H9 (cell line): ENCODE measurements around the gene TRMT1. TPM values are rescaled to one million over a fixed set of nuclear protein-coding genes. Genes with fewer than 3 reads are reported as not detected.

ENCODE experiments used
- DNase-seq: peaks from one replicate; pipeline ENCODE4 v3.0.0-alpha.2; 2017
- H2AFZ ChIP-seq: one replicate; pipeline ENCODE4 v1.6.1; 2013; ENCODE audit warnings: mild to moderate bottlenecking, low read length, control low read depth, moderate library complexity
- H2AK5ac ChIP-seq: 2 replicates; pipeline ENCODE4 v1.6.1; 2013; ENCODE audit warnings: low read length, control low read depth, mixed read lengths; ENCODE audit not compliant: insufficient read length
- H2BK120ac ChIP-seq: one replicate; pipeline ENCODE4 v1.6.1; 2013; ENCODE audit warnings: low read depth, mild to moderate bottlenecking, low read length, control low read depth, inconsistent platforms; ENCODE audit not compliant: poor library complexity, severe bottlenecking
- H2BK12ac ChIP-seq: 2 replicates; pipeline ENCODE4 v1.6.1; 2013; ENCODE audit warnings: low read length, control low read depth, mixed read lengths, low read depth; ENCODE audit not compliant: insufficient read length
- H2BK15ac ChIP-seq: 2 replicates; pipeline ENCODE4 v1.6.1; 2013; ENCODE audit warnings: low read depth, low read length, control low read depth
- H2BK20ac ChIP-seq: one replicate; pipeline ENCODE4 v1.6.1; 2013; ENCODE audit warnings: low read depth, mild to moderate bottlenecking, low read length, control low read depth, inconsistent platforms; ENCODE audit not compliant: poor library complexity, severe bottlenecking
- H2BK5ac ChIP-seq: 2 replicates; pipeline ENCODE4 v1.6.1; 2013; ENCODE audit warnings: low read length, control low read depth, mixed read lengths; ENCODE audit not compliant: insufficient read length
- H3K14ac ChIP-seq: 2 replicates; pipeline ENCODE4 v1.6.1; 2013; ENCODE audit warnings: low read length, control low read depth; ENCODE audit not compliant: insufficient read depth
- H3K18ac ChIP-seq: 2 replicates; pipeline ENCODE4 v1.6.1; 2013; ENCODE audit warnings: low read depth, mild to moderate bottlenecking, mixed read lengths, low read length, control low read depth; ENCODE audit not compliant: insufficient read length
- H3K23ac ChIP-seq: 2 replicates; pipeline ENCODE4 v1.6.1; 2013; ENCODE audit warnings: low read length, control low read depth, mixed read lengths, low read depth; ENCODE audit not compliant: insufficient read length
- H3K23me2 ChIP-seq: 2 replicates; pipeline ENCODE4 v1.6.1; 2013; ENCODE audit warnings: low read depth, mild to moderate bottlenecking, mixed read lengths, low read length, control low read depth; ENCODE audit not compliant: insufficient read length, poor library complexity, severe bottlenecking
- H3K27ac ChIP-seq: 2 replicates; pipeline ENCODE4 v1.5.1; 2013; ENCODE audit warnings: low read length, control low read depth, mixed read lengths, low read depth; ENCODE audit not compliant: insufficient read length
- H3K27me3 ChIP-seq: 2 replicates; pipeline ENCODE4 v1.6.1; 2013; ENCODE audit warnings: low read length, control low read depth, inconsistent platforms; ENCODE audit not compliant: insufficient read depth
- H3K4ac ChIP-seq: 2 replicates; pipeline ENCODE4 v1.6.1; 2013; ENCODE audit warnings: low read depth, mild to moderate bottlenecking, control low read depth, inconsistent platforms, low read length, moderate library complexity
- H3K4me1 ChIP-seq: 2 replicates; pipeline ENCODE4 v1.6.1; 2013; ENCODE audit warnings: low read length, control low read depth, inconsistent platforms; ENCODE audit not compliant: insufficient read depth
- H3K4me2 ChIP-seq: 2 replicates; pipeline ENCODE4 v1.6.1; 2013; ENCODE audit warnings: low read length, control low read depth, mixed read lengths; ENCODE audit not compliant: insufficient read length, insufficient read depth
- H3K56ac ChIP-seq: 2 replicates; pipeline ENCODE4 v1.6.1; 2013; ENCODE audit warnings: low read depth, mild to moderate bottlenecking, mixed read lengths, low read length, control low read depth; ENCODE audit not compliant: insufficient read length
- H3K79me1 ChIP-seq: 2 replicates; pipeline ENCODE4 v1.6.1; 2013; ENCODE audit warnings: low read depth, mild to moderate bottlenecking, moderate library complexity, low read length, control low read depth, inconsistent platforms; ENCODE audit not compliant: insufficient read depth, poor library complexity, severe bottlenecking
- H3K79me2 ChIP-seq: 2 replicates; pipeline ENCODE4 v1.6.1; 2013; ENCODE audit warnings: low read length, control low read depth, inconsistent platforms; ENCODE audit not compliant: insufficient read depth
- H3K9ac ChIP-seq: 2 replicates; pipeline ENCODE4 v1.6.1; 2013; ENCODE audit warnings: low read length, control low read depth, mixed read lengths; ENCODE audit not compliant: insufficient read length; ENCODE audit errors: extremely low read depth
- H3K9me3 ChIP-seq: one replicate; pipeline ENCODE4 v1.6.1; 2013; ENCODE audit warnings: low read depth, low read length, inconsistent platforms; ENCODE audit not compliant: control insufficient read depth
- H3T11ph ChIP-seq: one replicate; pipeline ENCODE4 v1.6.1; 2013; ENCODE audit warnings: mild to moderate bottlenecking, low read length, control low read depth, inconsistent platforms
- H4K20me1 ChIP-seq: one replicate; pipeline ENCODE4 v1.6.1; 2013; ENCODE audit not compliant: control insufficient read depth, insufficient read length, insufficient read depth
- H4K5ac ChIP-seq: 2 replicates; pipeline ENCODE4 v1.6.1; 2013; ENCODE audit warnings: low read depth, mild to moderate bottlenecking, mixed read lengths, low read length, control low read depth; ENCODE audit not compliant: insufficient read length
- H4K8ac ChIP-seq: replicated peaks from 2 replicates; pipeline ENCODE4 v1.6.1; 2013; ENCODE audit warnings: low read length, control low read depth, mixed read lengths, low read depth; ENCODE audit not compliant: insufficient read length
- H4K91ac ChIP-seq: 2 replicates; pipeline ENCODE4 v1.6.1; 2013; ENCODE audit warnings: low read depth, mild to moderate bottlenecking, moderate library complexity, mixed read lengths, low read length, control low read depth; ENCODE audit not compliant: insufficient read length
- H3K27ac Mint-ChIP-seq, 3 experiments: 2 replicates in 2 of 3; 3 replicates in 1 of 3; pipeline ENCODE4 v1.8.0; 2020 to 2021; ENCODE audit warnings: mixed read lengths in 3 of 3, mild to moderate bottlenecking in 1 of 3, moderate library complexity in 1 of 3
- H3K27me3 Mint-ChIP-seq: 2 replicates; pipeline ENCODE4 v1.8.0; 2021; ENCODE audit warnings: low read depth, mild to moderate bottlenecking, moderate library complexity, mixed read lengths
- H3K36me3 Mint-ChIP-seq, 3 experiments: 2 replicates in 2 of 3; 3 replicates in 1 of 3; pipeline ENCODE4 v1.8.0; 2020 to 2021; ENCODE audit warnings: low read depth in 3 of 3, mixed read lengths in 3 of 3; ENCODE audit not compliant: insufficient read depth in 1 of 3
- H3K4me1 Mint-ChIP-seq, 2 experiments: 2 replicates each; pipeline ENCODE4 v1.8.0; 2020; ENCODE audit warnings: mixed read lengths in 2 of 2
- H3K4me3 Mint-ChIP-seq, 2 experiments: 2 replicates in 1 of 2; 3 replicates in 1 of 2; pipeline ENCODE4 v1.8.0; 2020 to 2021; ENCODE audit warnings: mild to moderate bottlenecking in 2 of 2, mixed read lengths in 2 of 2, moderate library complexity in 1 of 2
- H3K9me3 Mint-ChIP-seq, 2 experiments: 2 replicates in 1 of 2; 3 replicates in 1 of 2; pipeline ENCODE4 v1.8.0; 2020; ENCODE audit warnings: mild to moderate bottlenecking in 2 of 2, mixed read lengths in 2 of 2, moderate library complexity in 1 of 2
- CTCF ChIP-seq: fragments of 200-600 bp; sonication (generic); conservative IDR thresholded peaks from 3 replicates; pipeline ENCODE4 v1.8.0; 2021; ENCODE audit warnings: antibody characterized with exemption, mild to moderate bottlenecking
- WGBS: extraction: QIAGEN DNeasy Blood & Tissue Kit; methylation state at CpG from one replicate; pipeline ENCODE4 v1.1.7; 2013; ENCODE audit warnings: missing lambda C conversion rate, low lambda C conversion rate, mixed read lengths; ENCODE audit not compliant: insufficient read length; ENCODE audit errors: extremely low coverage; 5-methylcytosine and 5-hydroxymethylcytosine counted together
- total RNA-seq: library from RNA; stranded (reverse); gene quantifications from 2 replicates; pipeline ENCODE4 v1.2.1, GENCODE V29; 2021

The TRMT1 gene
- total RNA-seq, 1 experiment from 2014 or later, result 95.7 TPM

- no peak within 1 kb of the TSS for H2BK15ac ChIP-seq
- H4K91ac ChIP-seq, result no peak within 1 kb of the TSS
- H3K4me1 ChIP-seq, result peaks cover 11% of the 10 kb centered on the region; the same call in 1 of the 2 replicates
- H3K4me1 Mint-ChIP-seq, result peaks cover 47 to 49% of the 10 kb centered on the region in 2 experiments
- no peak within 1 kb of the TSS for H3K23ac ChIP-seq
- TF ChIP-seq CTCF, result no peak
- H2BK20ac ChIP-seq, result no peak within 1 kb of the TSS
- no peak within 1 kb of the TSS for H4K5ac ChIP-seq
- H3K14ac ChIP-seq, result peak within 1 kb of the TSS; percentile 94
- peak within 1 kb of the TSS; percentile 98 to 100 for H3K4me3 Mint-ChIP-seq
- H2AFZ ChIP-seq, result no peak within 1 kb of the TSS
- H3K4ac ChIP-seq, result no peak within 1 kb of the TSS; the same call in 1 of the 2 replicates
- peaks cover 7 to 53% (median 43%) of the 10 kb centered on the region in 3 experiments; a peak in 6 of 7 replicates for H3K36me3 Mint-ChIP-seq
- peak within 1 kb of the TSS; percentile 84 for H3K9ac ChIP-seq
- no peaks in the 10 kb centered on the region for H3K79me1 ChIP-seq
- peaks cover 11% of the 10 kb centered on the region for H3K23me2 ChIP-seq
- no peaks in the 10 kb centered on the region for H3K27me3 ChIP-seq
- H2AK5ac ChIP-seq, result no peak within 1 kb of the TSS
- no peaks in the 10 kb centered on the region for H4K20me1 ChIP-seq
- H3K79me2 ChIP-seq, result peaks cover 49% of the 10 kb centered on the region
- no peak within 1 kb of the TSS for H2BK120ac ChIP-seq
- H3K27me3 Mint-ChIP-seq, result no peaks in the 10 kb centered on the region
- peaks cover 0 to 1% of the 10 kb centered on the region in 2 experiments; a peak in 2 of 5 replicates for H3K9me3 Mint-ChIP-seq
- H2BK12ac ChIP-seq, result peak within 1 kb of the TSS; percentile 53
- no peaks in the 10 kb centered on the region for H3K9me3 ChIP-seq
- no peak within 1 kb of the TSS for H3K56ac ChIP-seq
- H3K18ac ChIP-seq, result peak within 1 kb of the TSS; percentile 94
- H4K8ac ChIP-seq, result no peak within 1 kb of the TSS
- H3T11ph ChIP-seq, result no peak within 1 kb of the TSS
- WGBS, result no CpG with 5 or more reads among the region's 65 CpGs
- no peak within 1 kb of the TSS for H2BK5ac ChIP-seq
- H3K27ac Mint-ChIP-seq, result peak within 1 kb of the TSS; percentile 87 to 99 (median 99); a peak in 5 of 7 replicates
- H3K27ac ChIP-seq, result no peak within 1 kb of the TSS
- peak; percentile 93 for DNase-seq
- H3K4me2 ChIP-seq, result peak within 1 kb of the TSS; percentile 69
These were observed 1.4 kb upstream of the TRMT1 start, which contains the start of gene NACC1 for GRCh38 chr19:13117772-13118423. Gene NACC1 (plus strand): TSS chr19:13118264. CDS start chr19:13135208, 16,944 bp downstream.
